Measurements from ENCODE around the gene AMBRA1. TPM values are rescaled to one million over a fixed set of nuclear protein-coding genes. Genes with fewer than 3 reads are reported as not detected.

AMBRA1 gene
- total and polyA plus RNA-seq, 2 donors from 2014 or later, result 8.0 to 32.6 TPM

- Histone ChIP-seq H3K27me3 (ENCODE audit: control insufficient read depth, insufficient read depth, low read length) (no peaks in the 10 kb centered on the region), H3K9ac (ENCODE audit: low read length in 3 of 3) (no peak overlapping the region), H3K36me3 (ENCODE audit: control insufficient read depth in 2 of 3, insufficient read depth in 3 of 3, low read length in 3 of 3) (no peaks in the 10 kb centered on the region), H3K27ac (ENCODE audit: low read depth in 2 of 2, low read length in 2 of 2) (no peak overlapping the region), H3K4me1 (ENCODE audit: control insufficient read depth in 2 of 3, insufficient read depth in 2 of 3, low read depth in 1 of 3, low read length in 3 of 3) (peaks cover 0 to 22% (median 20%) of the 10 kb centered on the region in 3 donors), H3K9me3 (ENCODE audit: control insufficient read depth in 2 of 3, insufficient read depth in 1 of 3, low read length in 3 of 3) (no peaks in the 10 kb centered on the region), H3K4me3 (ENCODE audit: low read length in 3 of 3) (no peak overlapping the region)
- no peak for TF ChIP-seq CTCF (IDR thresholded peaks at IDR 0.05; ENCODE audit: borderline replicate concordance, extremely low read depth, insufficient read depth)
- DNase-seq (no peak), FAIRE-seq (no peak)
- intact Hi-C loops (cut with DNase I), result no loop called here
Measured at GRCh38 chr11:46356924-46357482, 236.8 kb downstream of the AMBRA1 start.

- FAIRE-seq, result no peak
- no peak overlapping the region for H3K27ac ChIP-seq (ENCODE audit: low read depth in 2 of 2, low read length in 2 of 2)
- no peaks in the 10 kb centered on the region for H3K27me3 ChIP-seq (ENCODE audit: control insufficient read depth, insufficient read depth, low read length)
- no peaks in the 10 kb centered on the region for H3K36me3 ChIP-seq (ENCODE audit: control insufficient read depth in 2 of 3, insufficient read depth in 3 of 3, low read length in 3 of 3)
- no peak overlapping the region for H3K9ac ChIP-seq (ENCODE audit: low read length in 3 of 3)
- no peaks in the 10 kb centered on the region for H3K9me3 ChIP-seq (ENCODE audit: control insufficient read depth in 2 of 3, insufficient read depth in 1 of 3, low read length in 3 of 3)
- no peak for DNase-seq
- H3K4me3 ChIP-seq (ENCODE audit: low read length in 3 of 3), result no peak overlapping the region
- peaks cover 0 to 31% (median 27%) of the 10 kb centered on the region in 3 donors for H3K4me1 ChIP-seq (ENCODE audit: control insufficient read depth in 2 of 3, insufficient read depth in 2 of 3, low read depth in 1 of 3, low read length in 3 of 3)
- intact Hi-C loops (cut with DNase I), result no loop called here
- TF ChIP-seq CTCF (IDR thresholded peaks at IDR 0.05; ENCODE audit: borderline replicate concordance, extremely low read depth, insufficient read depth), result no peak
Measured at GRCh38 chr11:46353698-46354097, 240.1 kb downstream of the AMBRA1 start.

- Histone ChIP-seq H3K9ac (ENCODE audit: low read length in 3 of 3) (peak overlapping the region in 1 of 3 donors; percentile 29), H3K9me3 (ENCODE audit: control insufficient read depth in 2 of 3, insufficient read depth in 1 of 3, low read length in 3 of 3) (no peaks in the 10 kb centered on the region), H3K36me3 (ENCODE audit: control insufficient read depth in 2 of 3, insufficient read depth in 3 of 3, low read length in 3 of 3) (no peaks in the 10 kb centered on the region), H3K27ac (ENCODE audit: low read depth in 2 of 2, low read length in 2 of 2) (peak overlapping the region in 1 of 2 donors; percentile 18), H3K4me1 (ENCODE audit: control insufficient read depth in 2 of 3, insufficient read depth in 2 of 3, low read depth in 1 of 3, low read length in 3 of 3) (peaks cover 0 to 35% (median 21%) of the 10 kb centered on the region in 3 donors), H3K4me3 (ENCODE audit: low read length in 3 of 3) (no peak overlapping the region), H3K27me3 (ENCODE audit: control insufficient read depth, insufficient read depth, low read length) (no peaks in the 10 kb centered on the region)
- intact Hi-C loops (cut with DNase I), result no loop called here
- peak; percentile 73 for TF ChIP-seq CTCF (IDR thresholded peaks at IDR 0.05; ENCODE audit: borderline replicate concordance, extremely low read depth, insufficient read depth)
- DNase-seq (peak; percentile 68 to 85 (median 70)), FAIRE-seq (no peak)
Measured at GRCh38 chr11:46352063-46352841, 241.6 kb downstream of the AMBRA1 start.
